ENCODE data around the gene EHD4.

DNA sequence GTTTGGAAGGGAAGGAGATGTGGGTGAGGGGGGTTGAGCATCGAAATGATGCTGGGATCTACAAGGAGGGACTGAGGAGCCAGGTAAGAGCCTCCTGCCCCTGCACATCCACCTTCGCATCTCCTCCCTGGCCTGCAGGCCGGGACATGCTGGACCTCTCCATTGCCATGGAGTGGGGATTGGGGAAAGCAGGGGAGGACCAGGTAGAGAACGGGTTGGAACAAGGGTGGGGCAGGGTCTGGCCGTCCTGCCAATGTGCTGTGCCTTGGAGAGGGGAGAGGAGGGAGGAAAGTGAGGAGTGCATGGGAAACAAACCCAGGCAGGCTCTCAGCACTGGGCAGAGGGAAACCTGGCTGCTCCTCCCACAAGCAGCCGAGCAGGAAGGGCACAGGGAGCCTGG, 123.2 kb downstream of the EHD4 start:
- TF ChIP-seq, protein P1, sequence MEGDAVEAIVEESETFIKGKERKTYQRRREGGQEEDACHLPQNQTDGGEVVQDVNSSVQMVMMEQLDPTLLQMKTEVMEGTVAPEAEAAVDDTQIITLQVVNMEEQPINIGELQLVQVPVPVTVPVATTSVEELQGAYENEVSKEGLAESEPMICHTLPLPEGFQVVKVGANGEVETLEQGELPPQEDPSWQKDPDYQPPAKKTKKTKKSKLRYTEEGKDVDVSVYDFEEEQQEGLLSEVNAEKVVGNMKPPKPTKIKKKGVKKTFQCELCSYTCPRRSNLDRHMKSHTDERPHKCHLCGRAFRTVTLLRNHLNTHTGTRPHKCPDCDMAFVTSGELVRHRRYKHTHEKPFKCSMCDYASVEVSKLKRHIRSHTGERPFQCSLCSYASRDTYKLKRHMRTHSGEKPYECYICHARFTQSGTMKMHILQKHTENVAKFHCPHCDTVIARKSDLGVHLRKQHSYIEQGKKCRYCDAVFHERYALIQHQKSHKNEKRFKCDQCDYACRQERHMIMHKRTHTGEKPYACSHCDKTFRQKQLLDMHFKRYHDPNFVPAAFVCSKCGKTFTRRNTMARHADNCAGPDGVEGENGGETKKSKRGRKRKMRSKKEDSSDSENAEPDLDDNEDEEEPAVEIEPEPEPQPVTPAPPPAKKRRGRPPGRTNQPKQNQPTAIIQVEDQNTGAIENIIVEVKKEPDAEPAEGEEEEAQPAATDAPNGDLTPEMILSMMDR (IDR thresholded peaks at IDR 0.05), result no peak
- TF ChIP-seq POLR2A (IDR thresholded peaks at IDR 0.05), result no peak
- no peak for TF ChIP-seq EP300 (IDR thresholded peaks at IDR 0.05)

Measured in ovary (tissue), 3 donors.